ENCODE measurements around the gene ZNF280C.

- TF ChIP-seq CTCF (IDR thresholded peaks at IDR 0.05; ENCODE audit: low read depth, low read length, missing input control) (no peak), MAX (IDR thresholded peaks at IDR 0.05) (no peak), RAD21 (IDR thresholded peaks at IDR 0.05) (no peak), JUND (IDR thresholded peaks at IDR 0.05) (no peak), YY1 (IDR thresholded peaks at IDR 0.05) (no peak), GABPA (IDR thresholded peaks at IDR 0.05 in 1 of 2, conservative IDR thresholded peaks at IDR 0.05 in 1 of 2) (no peak), SP1 (IDR thresholded peaks at IDR 0.05) (no peak), ATF3 (IDR thresholded peaks at IDR 0.05) (no peak), EGR1 (IDR thresholded peaks at IDR 0.05; ENCODE audit: low read depth in 2 of 2) (no peak)
These were observed 113.1 kb downstream of the ZNF280C start for GRCh38 chrX:130155564-130155963.

Data from liver (tissue), 3 donors.